Measurements from ENCODE around the gene BLTP2. TPM values are rescaled to one million over a fixed set of nuclear protein-coding genes. Genes with fewer than 3 reads are reported as not detected.

Gene BLTP2
- total RNA-seq, 4 donors from 2014 or later: 95.1 to 133 (median 111) TPM

DNA sequence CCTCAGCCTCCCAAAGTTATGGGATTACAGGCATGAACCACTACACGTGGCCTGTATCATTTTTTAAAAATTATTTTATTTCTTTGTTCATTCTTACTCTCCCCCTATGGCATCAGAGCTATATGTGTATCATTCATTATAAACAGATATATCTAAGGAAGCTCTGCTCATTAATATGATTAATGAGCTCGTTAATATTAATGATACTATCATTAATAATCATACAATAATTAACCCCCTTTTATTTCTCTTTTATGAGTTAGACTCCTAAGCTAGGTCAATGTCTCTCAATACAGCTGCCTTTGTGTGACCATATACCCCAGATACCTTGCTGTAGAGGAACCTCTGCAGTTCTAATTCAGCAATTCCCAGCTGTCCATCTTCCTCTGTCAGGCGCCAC lies 26.5 kb downstream of the BLTP2 start:
- Histone ChIP-seq H3K4me1 (no peaks in the 10 kb centered on the region), H3K9me3 (no peaks in the 10 kb centered on the region), H3K36me3 (peaks cover 2 to 100% (median 69%) of the 10 kb centered on the region in 3 donors), H3K27ac (no peak overlapping the region), H3K27me3 (no peaks in the 10 kb centered on the region), H3K4me3 (no peak overlapping the region)
- no peak for DNase-seq (ENCODE audit: low spot score in 2 of 2)
- WGBS, 2 donors: 91 to 97% methylated on average over 3 of the region's 3 CpGs
- no peak for TF ChIP-seq EP300 (IDR thresholded peaks at IDR 0.05)
- no peak for TF ChIP-seq POLR2A (IDR thresholded peaks at IDR 0.05)
- TF ChIP-seq CTCF (IDR thresholded peaks at IDR 0.05): no peak

DNA sequence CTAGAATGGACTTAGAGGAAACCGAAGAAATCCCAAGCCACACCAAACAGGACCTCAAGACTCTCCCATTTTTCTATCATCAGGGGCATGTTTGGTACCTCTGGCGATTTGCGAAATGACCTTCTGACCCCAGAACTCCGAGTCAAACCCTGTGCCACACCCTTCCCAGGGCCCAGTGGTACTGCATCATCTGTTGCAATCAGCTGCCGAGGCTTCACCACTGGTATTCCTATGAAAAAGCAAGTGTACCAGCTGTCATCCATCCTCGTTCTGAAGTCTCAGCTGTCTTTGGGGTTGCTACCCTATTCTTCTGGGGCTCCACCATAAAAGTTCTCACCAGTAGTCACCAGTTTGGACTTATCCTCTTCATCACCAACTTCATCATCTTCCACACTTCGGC lies 28.7 kb downstream of the BLTP2 start:
- DNase-seq (ENCODE audit: low spot score in 2 of 2): no peak
- Histone ChIP-seq H3K9me3 (no peaks in the 10 kb centered on the region), H3K27me3 (no peaks in the 10 kb centered on the region), H3K4me3 (no peak overlapping the region), H3K36me3 (peaks cover 2 to 98% (median 51%) of the 10 kb centered on the region in 3 donors), H3K27ac (no peak overlapping the region), H3K4me1 (no peaks in the 10 kb centered on the region)
- WGBS, 2 donors: 79 to 87% methylated on average over 7 of the region's 7 CpGs
- TF ChIP-seq POLR2A (IDR thresholded peaks at IDR 0.05) (no peak), EP300 (IDR thresholded peaks at IDR 0.05) (no peak), CTCF (IDR thresholded peaks at IDR 0.05) (no peak)

DNA sequence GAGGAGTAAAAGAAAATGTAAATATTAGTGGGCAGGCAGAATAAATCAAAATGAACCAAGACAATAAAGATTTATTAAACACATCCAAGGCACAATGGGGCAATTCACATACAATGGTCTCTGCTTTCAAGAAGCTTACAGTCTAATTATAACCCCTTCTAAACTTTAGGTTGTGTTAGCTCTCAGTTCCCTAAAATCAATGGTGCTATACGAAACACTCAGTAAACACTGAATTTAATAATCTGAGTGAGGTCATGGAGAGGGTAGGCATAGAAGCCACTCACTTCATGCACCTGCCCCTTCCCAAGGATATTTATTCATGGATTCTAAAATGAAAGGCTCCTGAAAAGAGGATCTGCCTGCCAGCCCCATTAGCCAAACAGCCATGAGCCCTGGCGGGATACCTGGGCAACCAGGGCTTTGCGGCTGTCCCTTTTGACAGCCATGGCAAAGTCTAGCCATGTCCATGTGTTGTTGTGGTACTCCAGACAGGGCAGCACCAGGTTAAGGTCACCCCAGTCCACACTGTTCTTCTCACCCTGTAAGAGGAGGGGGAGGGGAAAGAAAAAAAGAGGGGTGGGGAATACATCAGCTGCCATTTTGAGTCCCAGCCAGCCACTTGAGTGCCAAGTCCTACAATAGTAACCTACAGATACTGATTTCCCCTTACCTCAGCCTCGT lies 29.6 kb downstream of the BLTP2 start:
- no peak overlapping the region for H3K4me3 ChIP-seq
- 84 to 91% methylated on average over 4 of the region's 4 CpGs for WGBS, 2 donors
- no peak for DNase-seq (ENCODE audit: low spot score in 2 of 2)

DNA sequence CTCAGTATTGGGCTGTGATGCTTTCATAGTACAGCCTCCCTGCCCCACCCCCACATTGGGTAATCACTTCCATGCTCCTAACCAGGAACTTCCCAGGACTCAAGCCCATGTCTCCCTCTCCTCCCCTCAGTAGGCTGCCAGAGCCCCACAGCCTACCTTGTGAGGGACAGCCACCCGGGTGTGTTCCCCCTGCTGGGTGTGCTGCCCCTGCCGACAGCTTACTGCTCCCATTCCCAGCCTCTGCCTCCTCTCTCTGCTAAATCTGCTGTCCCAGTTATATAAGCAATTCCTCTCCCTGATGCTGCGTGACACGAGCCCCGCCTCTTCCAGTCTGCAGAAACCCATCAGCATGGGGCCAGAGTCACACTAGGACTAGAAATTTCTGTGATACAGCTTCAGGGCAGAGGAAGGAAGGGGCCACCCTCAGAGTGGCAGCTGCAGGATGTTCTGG lies 31.0 kb downstream of the BLTP2 start, which contains the start of gene RSKR:
Gene RSKR (minus strand): TSS at position 255 of the 451 bp plus-strand sequence. CDS start 24 bp downstream, at position 231.
- peaks cover 2 to 92% (median 30%) of the 10 kb centered on the region in 3 donors for H3K36me3 ChIP-seq
- no peak for DNase-seq (ENCODE audit: low spot score in 2 of 2)

More for the DNA sequence above, 29.6 kb downstream of the BLTP2 start:
- Histone ChIP-seq H3K27ac (no peak overlapping the region), H3K36me3 (peaks cover 2 to 98% (median 43%) of the 10 kb centered on the region in 3 donors), H3K9me3 (no peaks in the 10 kb centered on the region), H3K4me1 (no peaks in the 10 kb centered on the region), H3K27me3 (no peaks in the 10 kb centered on the region)
- no peak for TF ChIP-seq POLR2A (IDR thresholded peaks at IDR 0.05)

More for the DNA sequence above, 31.0 kb downstream of the BLTP2 start, which contains the start of gene RSKR:
- Histone ChIP-seq H3K9me3 (no peaks in the 10 kb centered on the region), H3K27ac (peak within 1 kb of the TSS in 1 of 4 donors; percentile 5), H3K4me3 (no peak within 1 kb of the TSS), H3K27me3 (no peaks in the 10 kb centered on the region), H3K4me1 (no peaks in the 10 kb centered on the region)
- no peak for TF ChIP-seq EP300 (IDR thresholded peaks at IDR 0.05)
- TF ChIP-seq CTCF (IDR thresholded peaks at IDR 0.05): no peak
- TF ChIP-seq POLR2A (IDR thresholded peaks at IDR 0.05): no peak
- 78 to 89% methylated on average over 5 of the region's 5 CpGs for WGBS, 2 donors
